Loucy (cell line): Measurements from ENCODE around the gene CORO7.

Experiments used
- H2AFZ ChIP-seq: fragments of 200-600 bp; sonication (generic); 2 replicates; pipeline ENCODE4 v1.6.0; 2016; ENCODE audit warnings: antibody characterized with exemption, mild to moderate bottlenecking, low read length, moderate library complexity
- H3F3A ChIP-seq: fragments of 200-600 bp; 2 replicates; pipeline ENCODE4 v1.6.0; 2016; ENCODE audit warnings: antibody characterized with exemption, low read depth, mild to moderate bottlenecking
- H3K27me3 ChIP-seq: fragments of 200-600 bp; sonication (generic); 2 replicates; pipeline ENCODE4 v1.6.1; 2014; ENCODE audit warnings: low read length, mild to moderate bottlenecking; ENCODE audit not compliant: insufficient read depth, poor library complexity, severe bottlenecking
- H3K36me3 ChIP-seq: fragments of 200-600 bp; sonication (generic); 2 replicates; pipeline ENCODE4 v1.6.1; 2016; ENCODE audit warnings: low read length; ENCODE audit not compliant: insufficient read depth
- H3K4me1 ChIP-seq: fragments of 200-600 bp; sonication (generic); 2 replicates; pipeline ENCODE4 v1.5.1; 2014; ENCODE audit warnings: low read length, mild to moderate bottlenecking; ENCODE audit not compliant: insufficient read depth, poor library complexity, severe bottlenecking
- H3K4me2 ChIP-seq: fragments of 200-600 bp; sonication (generic); 2 replicates; pipeline ENCODE4 v1.6.0; 2014; ENCODE audit warnings: antibody characterized with exemption, low read length, low read depth, mild to moderate bottlenecking; ENCODE audit not compliant: poor library complexity, severe bottlenecking
- H3K4me3 ChIP-seq: fragments of 200-600 bp; sonication (generic); 2 replicates; pipeline ENCODE4 v1.5.1; 2014; ENCODE audit warnings: low read length, mild to moderate bottlenecking, mixed read lengths; ENCODE audit not compliant: poor library complexity, severe bottlenecking
- H3K79me2 ChIP-seq: fragments of 200-600 bp; sonication (generic); 2 replicates; pipeline ENCODE4 v1.6.1; 2014; ENCODE audit warnings: low read length; ENCODE audit not compliant: insufficient read depth
- H3K9ac ChIP-seq: fragments of 200-600 bp; sonication (generic); 2 replicates; pipeline ENCODE4 v1.6.0; 2014; ENCODE audit warnings: mild to moderate bottlenecking, low read depth, low read length, moderate library complexity; ENCODE audit not compliant: poor library complexity, severe bottlenecking
- H3K9me2 ChIP-seq: fragments of 200-600 bp; sonication (generic); replicated peaks from 2 replicates; pipeline ENCODE4 v1.6.1; 2016; ENCODE audit warnings: low read depth, low read length, mixed read lengths
- H3K9me3 ChIP-seq: fragments of 200-600 bp; sonication (generic); 2 replicates; pipeline ENCODE4 v1.6.1; 2014; ENCODE audit warnings: mild to moderate bottlenecking, antibody characterized with exemption, low read length, low read depth; ENCODE audit not compliant: insufficient read depth
- H4K20me1 ChIP-seq: fragments of 200-600 bp; sonication (generic); 2 replicates; pipeline ENCODE4 v1.6.0; 2014; ENCODE audit warnings: antibody characterized with exemption, low read length, mild to moderate bottlenecking; ENCODE audit not compliant: insufficient read depth, poor library complexity, severe bottlenecking
- CTCF ChIP-seq: fragments of 200-600 bp; sonication (generic); conservative IDR thresholded peaks from 2 replicates; pipeline ENCODE4 v1.5.1; 2014; ENCODE audit warnings: mild to moderate bottlenecking, antibody characterized with exemption, low read length
- EZH2phosphoT487 ChIP-seq: fragments of 200-600 bp; IDR thresholded peaks from 2 replicates; pipeline ENCODE4 v1.6.1; 2018; ENCODE audit warnings: antibody characterized with exemption, mild to moderate bottlenecking, moderate library complexity, borderline replicate concordance

CORO7 gene

GRCh38 chr16:4315186-4316107, 100.9 kb downstream of the CORO7 start, which contains the start of gene GLIS2:
TSS of gene GLIS2 (plus strand) at chr16:4316067. CDS start at chr16:4332281, 16,214 bp downstream.
- H3K79me2 ChIP-seq, result 0 out of 2 replicates have a peak, but pooled peaks cover 3% of the 10 kb centered on the region
- peak within 1 kb of the TSS; percentile 54 for H3K9ac ChIP-seq
- H3K9me3 ChIP-seq, result no peaks in the 10 kb centered on the region
- no peaks in the 10 kb centered on the region for H3K9me2 ChIP-seq
- peak within 1 kb of the TSS; percentile 66 for H3K4me2 ChIP-seq
- H3K27me3 ChIP-seq, result no peaks in the 10 kb centered on the region
- no peak for TF ChIP-seq CTCF
- no peak for TF ChIP-seq EZH2phosphoT487
- H2AFZ ChIP-seq, result no peak within 1 kb of the TSS
- peak within 1 kb of the TSS; percentile 71 for H3K4me3 ChIP-seq
- H4K20me1 ChIP-seq, result no peaks in the 10 kb centered on the region
- H3K4me1 ChIP-seq, result peaks cover 8% of the 10 kb centered on the region
- no peaks in the 10 kb centered on the region for H3F3A ChIP-seq
- no peaks in the 10 kb centered on the region for H3K36me3 ChIP-seq

GRCh38 chr16:4314532-4315185, 101.7 kb downstream of the CORO7 start:
- H3K9ac ChIP-seq, result no peak overlapping the region
- H3K36me3 ChIP-seq, result no peaks in the 10 kb centered on the region
- H3F3A ChIP-seq, result no peaks in the 10 kb centered on the region
- H3K27me3 ChIP-seq, result no peaks in the 10 kb centered on the region
- no peaks in the 10 kb centered on the region for H3K9me2 ChIP-seq
- H2AFZ ChIP-seq, result no peak overlapping the region
- H3K4me1 ChIP-seq, result peaks cover 8% of the 10 kb centered on the region
- peak overlapping the region; percentile 20 for H3K4me2 ChIP-seq
- H4K20me1 ChIP-seq, result no peaks in the 10 kb centered on the region
- TF ChIP-seq EZH2phosphoT487 (no peak), CTCF (no peak)
- H3K9me3 ChIP-seq, result no peaks in the 10 kb centered on the region
- 0 out of 2 replicates have a peak, but pooled peaks cover 3% of the 10 kb centered on the region for H3K79me2 ChIP-seq
- H3K4me3 ChIP-seq, result no peak overlapping the region

GRCh38 chr16:4313563-4314531, 102.5 kb downstream of the CORO7 start:
- H3K9me2 ChIP-seq, result no peaks in the 10 kb centered on the region
- H3K4me1 ChIP-seq, result peaks cover 8% of the 10 kb centered on the region
- H3K36me3 ChIP-seq, result no peaks in the 10 kb centered on the region
- H4K20me1 ChIP-seq, result no peaks in the 10 kb centered on the region
- H3F3A ChIP-seq, result no peaks in the 10 kb centered on the region
- H3K4me3 ChIP-seq, result no peak overlapping the region
- no peak for TF ChIP-seq CTCF
- TF ChIP-seq EZH2phosphoT487, result no peak
- no peak overlapping the region for H3K9ac ChIP-seq
- H3K9me3 ChIP-seq, result no peaks in the 10 kb centered on the region
- no peak overlapping the region for H2AFZ ChIP-seq
- H3K27me3 ChIP-seq, result no peaks in the 10 kb centered on the region
- H3K79me2 ChIP-seq, result 0 out of 2 replicates have a peak, but pooled peaks cover 3% of the 10 kb centered on the region
- no peak overlapping the region for H3K4me2 ChIP-seq
